GM12801 (cell line): Measurements from ENCODE around the gene SPEN.

Source experiments
- CTCF ChIP-seq: IDR thresholded peaks from one replicate; pipeline ENCODE4 v1.5.1; 2011; ENCODE audit warnings: control low read depth; ENCODE audit not compliant: insufficient read length; ENCODE audit errors: extremely low read depth

Gene SPEN

DNA sequence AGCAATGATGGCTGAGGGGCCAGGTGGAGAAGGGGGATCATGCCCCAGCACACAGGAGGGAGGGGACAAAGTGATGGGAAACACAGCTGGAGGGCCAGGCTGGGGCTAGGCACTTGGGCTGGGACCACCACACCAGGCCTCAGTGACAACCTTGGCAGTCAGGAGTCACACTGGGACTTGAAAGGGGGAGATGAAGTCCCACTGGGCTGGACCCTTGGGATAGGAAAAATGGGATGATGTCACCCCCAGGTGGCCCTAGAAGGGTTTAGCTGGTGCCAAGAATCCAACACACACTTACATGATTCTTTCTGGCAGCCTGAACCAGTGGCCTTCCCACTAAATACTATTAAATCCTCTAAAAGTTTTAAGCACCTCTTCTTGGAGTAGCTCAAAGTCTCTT lies 111.3 kb downstream of the SPEN start:
- no peak for TF ChIP-seq CTCF

DNA sequence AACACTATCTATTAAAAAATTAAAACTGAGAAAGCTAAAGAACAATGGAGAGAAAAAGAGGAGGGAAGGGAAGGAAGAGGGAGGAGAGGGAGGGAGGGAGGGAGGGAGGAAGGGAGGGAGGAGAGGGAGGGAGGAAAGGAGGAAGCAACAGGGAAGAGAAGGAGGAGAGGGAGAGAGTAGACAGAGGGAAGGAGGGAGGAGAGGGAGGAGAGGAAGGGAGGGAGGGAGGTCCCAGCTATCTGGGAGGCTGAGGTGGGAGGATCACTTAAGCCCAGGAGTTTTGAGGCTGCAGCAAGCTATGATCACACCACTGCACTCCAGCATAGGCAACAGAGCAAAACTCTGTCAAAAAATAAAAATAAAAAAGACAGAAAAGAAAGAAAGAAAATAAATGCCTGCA lies 111.9 kb downstream of the SPEN start:
- TF ChIP-seq CTCF, result no peak

DNA sequence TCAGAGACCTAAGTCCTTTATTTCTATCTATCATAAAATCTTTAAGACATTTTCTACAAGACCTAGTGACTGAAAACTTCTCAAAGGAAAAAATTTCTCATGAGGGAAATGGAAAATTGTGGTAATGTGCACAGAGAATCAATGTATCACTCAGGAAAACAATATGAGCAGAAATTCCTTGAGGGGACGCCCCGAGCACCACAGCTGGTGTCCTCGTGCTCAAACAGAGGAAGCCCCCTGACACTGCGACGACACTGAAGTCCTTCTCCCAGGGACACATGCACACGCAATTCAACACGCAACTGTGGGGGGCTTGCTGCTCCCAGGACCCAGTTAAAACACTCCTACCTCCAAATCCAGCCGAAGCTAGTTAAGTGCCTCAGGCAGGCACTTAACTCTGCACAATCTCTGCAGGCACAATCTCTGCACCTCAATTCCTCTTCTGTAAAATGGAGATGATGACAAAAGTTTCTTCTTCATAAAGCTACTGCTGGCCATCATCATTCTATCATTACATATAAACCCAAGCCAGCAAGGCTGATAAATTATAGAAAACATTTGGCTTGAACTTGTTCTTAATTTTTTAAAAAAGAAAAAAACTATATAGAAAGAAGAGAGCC lies 112.4 kb downstream of the SPEN start:
- TF ChIP-seq CTCF, result no peak

GRCh38 chr1:15960808-15961207 lies 113.3 kb downstream of the SPEN start:
- TF ChIP-seq CTCF, result no peak

DNA sequence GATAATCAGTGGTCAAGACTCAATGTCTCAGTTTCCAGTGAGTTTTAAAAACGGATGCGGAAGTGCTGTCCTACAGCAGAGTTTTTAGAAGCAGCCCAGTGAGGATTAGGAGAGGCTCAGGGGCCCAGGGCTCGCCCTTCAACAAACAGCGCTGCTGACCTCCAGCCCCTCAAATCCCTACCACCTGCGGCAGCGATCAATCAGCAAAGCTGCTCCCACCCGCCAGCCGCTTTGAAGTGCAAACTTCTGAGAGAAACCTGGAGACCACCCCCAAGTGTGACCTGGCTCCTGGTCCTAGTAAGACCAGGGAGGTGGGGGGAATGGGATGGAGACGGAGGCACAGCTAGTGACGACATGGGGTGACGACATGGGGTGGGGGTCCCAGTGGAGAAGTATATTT lies 114.0 kb downstream of the SPEN start:
- no peak for TF ChIP-seq CTCF

DNA sequence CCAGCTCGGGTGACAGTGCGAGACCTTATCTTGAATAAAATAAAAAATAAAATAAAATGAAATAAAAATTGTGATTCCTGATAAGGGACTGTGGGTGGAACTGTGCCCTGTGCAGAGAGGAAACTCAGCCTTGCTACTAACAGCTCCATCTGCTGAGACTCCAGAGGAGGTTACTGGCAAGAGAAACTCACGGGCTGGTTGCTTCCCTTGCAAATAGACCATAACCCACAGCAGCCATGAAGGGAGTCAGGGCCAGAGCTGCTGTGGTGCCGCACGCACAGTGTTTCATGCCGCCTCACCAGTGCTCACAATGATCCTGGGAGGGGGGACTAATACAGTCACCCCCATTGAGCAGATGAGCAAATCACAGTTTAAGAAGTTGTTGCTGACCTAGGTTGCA lies 114.7 kb downstream of the SPEN start:
- TF ChIP-seq CTCF, result no peak

DNA sequence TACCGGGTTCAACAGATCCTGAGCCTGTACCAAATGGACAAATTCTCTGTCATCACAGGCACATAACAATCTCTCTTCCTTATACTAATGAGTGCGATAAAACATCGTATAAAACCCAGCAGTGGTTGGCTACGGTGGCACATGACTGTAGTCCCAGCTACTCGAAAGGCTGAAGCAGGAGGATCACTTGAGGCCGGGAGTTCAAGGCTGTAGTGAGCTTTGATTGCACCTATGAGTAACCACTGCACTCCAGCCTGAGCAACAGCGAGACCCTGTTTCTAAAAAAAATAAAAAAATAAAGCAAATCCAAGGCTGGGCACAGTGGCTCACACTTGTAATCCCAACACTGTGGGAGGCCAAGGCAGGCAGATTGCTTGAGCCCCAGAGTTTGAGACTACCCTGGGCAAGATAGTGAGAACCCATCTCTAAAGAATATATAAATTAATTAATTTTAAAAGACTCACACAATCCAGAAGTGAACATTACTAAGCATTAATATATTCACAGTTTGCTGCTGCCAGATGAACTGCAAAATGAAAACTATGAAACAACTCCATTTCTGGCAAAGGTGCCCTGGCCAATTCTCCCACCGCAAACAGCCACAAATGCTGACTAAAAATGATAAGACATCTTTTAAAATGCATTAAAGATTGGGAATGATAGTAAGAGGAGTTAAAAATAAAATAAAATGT lies 115.3 kb downstream of the SPEN start:
- TF ChIP-seq CTCF, result no peak
